Nephron progenitor cell (in vitro differentiated cells): ENCODE results near the gene RPL18.
A peak's percentile ranks its signal among the peaks of the same experiment; 100 is the strongest.
"Not testable (repeated sequence)": the region's sequence is repeated elsewhere in the genome, so short reads cannot be mapped to it uniquely, and the experiment has no call there.

Source experiments
- DNase-seq: peaks from one replicate; pipeline ENCODE4 v3.0.0; 2021
- H3K27ac Mint-ChIP-seq: 2 replicates; pipeline ENCODE4 v1.8.0; 2021; ENCODE audit warnings: mild to moderate bottlenecking, moderate library complexity, mixed read lengths
- H3K27me3 Mint-ChIP-seq: 2 replicates; pipeline ENCODE4 v1.8.0; 2021; ENCODE audit warnings: mild to moderate bottlenecking, low read depth, mixed read lengths; ENCODE audit not compliant: poor library complexity
- H3K36me3 Mint-ChIP-seq: 2 replicates; pipeline ENCODE4 v1.8.0; 2021; ENCODE audit warnings: low read depth, mixed read lengths
- H3K4me1 Mint-ChIP-seq: 2 replicates; pipeline ENCODE4 v1.8.0; 2021; ENCODE audit warnings: mixed read lengths
- H3K4me3 Mint-ChIP-seq: 2 replicates; pipeline ENCODE4 v1.8.0; 2021; ENCODE audit warnings: mild to moderate bottlenecking, moderate library complexity, mixed read lengths
- H3K9me3 Mint-ChIP-seq: 2 replicates; pipeline ENCODE4 v1.8.0; 2021; ENCODE audit warnings: mild to moderate bottlenecking, moderate library complexity, mixed read lengths
- TF ChIP-seq, protein P1 (sequence below): fragments of 200-600 bp; sonication (generic); IDR thresholded peaks from 2 replicates; pipeline ENCODE4 v1.5.0; 2021; ENCODE audit warnings: antibody characterized with exemption

RPL18 gene

GRCh38 chr19:48661711-48662090 lies 42.7 kb upstream of the RPL18 start:
- no peak overlapping the region for H3K4me3 Mint-ChIP-seq
- H3K27ac Mint-ChIP-seq = no peak overlapping the region
- TF ChIP-seq, protein P1, sequence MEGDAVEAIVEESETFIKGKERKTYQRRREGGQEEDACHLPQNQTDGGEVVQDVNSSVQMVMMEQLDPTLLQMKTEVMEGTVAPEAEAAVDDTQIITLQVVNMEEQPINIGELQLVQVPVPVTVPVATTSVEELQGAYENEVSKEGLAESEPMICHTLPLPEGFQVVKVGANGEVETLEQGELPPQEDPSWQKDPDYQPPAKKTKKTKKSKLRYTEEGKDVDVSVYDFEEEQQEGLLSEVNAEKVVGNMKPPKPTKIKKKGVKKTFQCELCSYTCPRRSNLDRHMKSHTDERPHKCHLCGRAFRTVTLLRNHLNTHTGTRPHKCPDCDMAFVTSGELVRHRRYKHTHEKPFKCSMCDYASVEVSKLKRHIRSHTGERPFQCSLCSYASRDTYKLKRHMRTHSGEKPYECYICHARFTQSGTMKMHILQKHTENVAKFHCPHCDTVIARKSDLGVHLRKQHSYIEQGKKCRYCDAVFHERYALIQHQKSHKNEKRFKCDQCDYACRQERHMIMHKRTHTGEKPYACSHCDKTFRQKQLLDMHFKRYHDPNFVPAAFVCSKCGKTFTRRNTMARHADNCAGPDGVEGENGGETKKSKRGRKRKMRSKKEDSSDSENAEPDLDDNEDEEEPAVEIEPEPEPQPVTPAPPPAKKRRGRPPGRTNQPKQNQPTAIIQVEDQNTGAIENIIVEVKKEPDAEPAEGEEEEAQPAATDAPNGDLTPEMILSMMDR = no peak
- no peaks in the 10 kb centered on the region for H3K9me3 Mint-ChIP-seq
- H3K36me3 Mint-ChIP-seq = no peaks in the 10 kb centered on the region
- DNase-seq = no peak
- H3K4me1 Mint-ChIP-seq = peaks cover 27% of the 10 kb centered on the region
- peaks cover 11% of the 10 kb centered on the region for H3K27me3 Mint-ChIP-seq

- DNase-seq = peak; percentile 47
- Mint-ChIP-seq H3K4me1 (peaks cover 29% of the 10 kb centered on the region), H3K9me3 (no peaks in the 10 kb centered on the region), H3K27me3 (peaks cover 11% of the 10 kb centered on the region), H3K27ac (no peak overlapping the region), H3K4me3 (no peak overlapping the region), H3K36me3 (no peaks in the 10 kb centered on the region)
- TF ChIP-seq, protein P1 = no peak
Measured at GRCh38 chr19:48660852-48661710, 42.1 kb upstream of the RPL18 start.

GRCh38 chr19:48659768-48660167 lies 40.8 kb upstream of the RPL18 start:
- TF ChIP-seq, protein P1 = no peak

DNA sequence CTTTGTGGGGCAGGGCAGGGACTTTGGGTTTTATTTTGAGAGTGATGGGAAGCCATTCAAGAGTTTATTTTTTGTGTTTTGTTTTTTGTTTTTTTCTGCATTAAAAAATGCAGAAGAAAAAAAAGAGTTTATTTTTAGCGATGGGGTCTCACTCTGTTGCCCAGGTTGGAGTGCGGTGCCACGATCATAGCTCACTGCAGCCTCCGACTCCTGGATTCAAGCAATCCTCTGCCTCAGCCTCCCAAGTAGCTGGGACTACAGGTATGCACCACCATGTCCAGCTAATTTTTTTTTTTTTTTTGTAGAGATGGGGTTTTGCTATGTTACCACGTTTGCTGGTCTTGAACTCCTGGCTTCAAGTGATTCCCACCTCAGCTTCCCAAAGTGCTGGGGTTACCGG lies 39.5 kb upstream of the RPL18 start:
- Mint-ChIP-seq H3K4me3 (no peak overlapping the region), H3K4me1 (peaks cover 36% of the 10 kb centered on the region), H3K36me3 (no peaks in the 10 kb centered on the region), H3K9me3 (no peaks in the 10 kb centered on the region), H3K27ac (peak overlapping the region; percentile 2), H3K27me3 (peaks cover 11% of the 10 kb centered on the region)
- TF ChIP-seq, protein P1 = no peak
- no peak for DNase-seq

More at GRCh38 chr19:48659768-48660167, 40.8 kb upstream of the RPL18 start:
- H3K27ac Mint-ChIP-seq = no peak overlapping the region
- DNase-seq = no peak
- peaks cover 29% of the 10 kb centered on the region for H3K4me1 Mint-ChIP-seq
- H3K4me3 Mint-ChIP-seq = no peak overlapping the region
- H3K9me3 Mint-ChIP-seq = no peaks in the 10 kb centered on the region
- H3K27me3 Mint-ChIP-seq = peaks cover 11% of the 10 kb centered on the region
- no peaks in the 10 kb centered on the region for H3K36me3 Mint-ChIP-seq

GRCh38 chr19:48657828-48658227 lies 38.9 kb upstream of the RPL18 start:
- DNase-seq, H3K36me3 Mint-ChIP-seq: not testable (repeated sequence)
- peaks cover 32% of the 10 kb centered on the region for H3K4me1 Mint-ChIP-seq

GRCh38 chr19:48656840-48657474 lies 38.0 kb upstream of the RPL18 start:
- Mint-ChIP-seq H3K27ac (no peak overlapping the region), H3K4me1 (peaks cover 26% of the 10 kb centered on the region), H3K4me3 (no peak overlapping the region), H3K9me3 (no peaks in the 10 kb centered on the region), H3K36me3 (no peaks in the 10 kb centered on the region), H3K27me3 (peaks cover 11% of the 10 kb centered on the region)
- no peak for DNase-seq
- TF ChIP-seq, protein P1 = no peak

More at GRCh38 chr19:48657828-48658227, 38.9 kb upstream of the RPL18 start:
- H3K27me3 Mint-ChIP-seq = peaks cover 11% of the 10 kb centered on the region
- not testable (repeated sequence) for H3K9me3 Mint-ChIP-seq, H3K4me3 Mint-ChIP-seq, H3K27ac Mint-ChIP-seq
